HG03045 (cell line): ENCODE measurements around the gene HSPA4.
"Not testable (repeated sequence)": the region's sequence is repeated elsewhere in the genome, so short reads cannot be mapped to it uniquely, and the experiment has no call there.

Experiments
- ATAC-seq: cut with Tn5 transposase; IDR thresholded peaks from one replicate; pipeline ENCODE4 v1.9.1; 2021; ENCODE audit warnings: mild to moderate bottlenecking, moderate library complexity; ENCODE audit not compliant: unreplicated experiment

Gene HSPA4

DNA sequence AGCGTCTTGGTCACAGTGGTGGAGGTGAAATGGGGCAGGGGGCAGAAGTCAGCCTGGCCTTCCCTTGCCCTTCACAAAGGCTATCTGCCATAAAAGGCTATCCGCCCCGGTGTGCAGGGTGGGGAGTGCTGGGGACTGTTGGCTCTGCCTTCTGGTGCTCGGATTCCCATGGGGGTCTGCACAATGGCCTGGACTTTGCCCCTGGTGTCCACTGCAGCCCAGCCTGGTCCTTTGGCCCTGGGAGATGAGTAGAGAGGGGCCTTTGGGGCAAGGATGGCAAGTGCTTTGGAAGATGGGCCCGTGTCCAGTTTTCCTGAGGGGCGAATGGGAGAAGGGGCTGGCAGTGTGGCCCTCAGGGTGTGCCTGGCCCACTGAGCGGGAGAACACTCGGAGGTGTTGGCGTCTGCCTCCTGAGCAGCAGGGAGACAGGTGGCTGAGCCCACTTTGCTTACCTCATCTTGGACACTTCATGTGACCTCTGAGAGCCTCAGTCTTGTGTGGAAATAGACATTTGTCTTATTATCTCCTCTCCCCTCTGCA is 69.9 kb downstream of the HSPA4 start:
- ATAC-seq, result no peak

GRCh38 chr5:133122711-133123110 is 70.9 kb downstream of the HSPA4 start:
- ATAC-seq, result no peak

DNA sequence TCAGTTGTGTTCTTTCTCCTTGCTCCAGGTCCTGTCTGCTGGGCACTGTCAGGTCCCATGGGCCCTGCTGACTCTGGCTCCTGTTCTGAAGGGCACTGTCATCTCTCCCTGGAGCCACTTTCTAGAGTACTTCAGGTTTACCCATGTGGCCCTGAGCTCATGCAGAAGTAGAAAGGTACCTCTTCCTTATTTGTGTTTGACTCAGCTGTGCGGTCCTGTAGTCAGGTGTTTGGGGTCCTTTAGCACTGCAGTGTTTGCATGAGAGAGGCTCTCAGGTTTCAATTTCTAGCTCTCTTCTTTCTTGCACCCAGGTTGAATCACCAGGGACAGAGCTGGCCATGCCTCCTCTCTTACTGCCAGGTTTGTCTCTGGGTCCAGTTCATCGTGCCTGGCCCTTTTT is 71.5 kb downstream of the HSPA4 start:
- ATAC-seq, result no peak

- ATAC-seq, result no peak
These were observed 73.1 kb downstream of the HSPA4 start for GRCh38 chr5:133124891-133125290.

GRCh38 chr5:133128066-133128465 is 76.3 kb downstream of the HSPA4 start:
- no peak for ATAC-seq

GRCh38 chr5:133129289-133129688 is 77.5 kb downstream of the HSPA4 start:
- ATAC-seq, result no peak

GRCh38 chr5:133129950-133130349 is 78.1 kb downstream of the HSPA4 start:
- no peak for ATAC-seq

DNA sequence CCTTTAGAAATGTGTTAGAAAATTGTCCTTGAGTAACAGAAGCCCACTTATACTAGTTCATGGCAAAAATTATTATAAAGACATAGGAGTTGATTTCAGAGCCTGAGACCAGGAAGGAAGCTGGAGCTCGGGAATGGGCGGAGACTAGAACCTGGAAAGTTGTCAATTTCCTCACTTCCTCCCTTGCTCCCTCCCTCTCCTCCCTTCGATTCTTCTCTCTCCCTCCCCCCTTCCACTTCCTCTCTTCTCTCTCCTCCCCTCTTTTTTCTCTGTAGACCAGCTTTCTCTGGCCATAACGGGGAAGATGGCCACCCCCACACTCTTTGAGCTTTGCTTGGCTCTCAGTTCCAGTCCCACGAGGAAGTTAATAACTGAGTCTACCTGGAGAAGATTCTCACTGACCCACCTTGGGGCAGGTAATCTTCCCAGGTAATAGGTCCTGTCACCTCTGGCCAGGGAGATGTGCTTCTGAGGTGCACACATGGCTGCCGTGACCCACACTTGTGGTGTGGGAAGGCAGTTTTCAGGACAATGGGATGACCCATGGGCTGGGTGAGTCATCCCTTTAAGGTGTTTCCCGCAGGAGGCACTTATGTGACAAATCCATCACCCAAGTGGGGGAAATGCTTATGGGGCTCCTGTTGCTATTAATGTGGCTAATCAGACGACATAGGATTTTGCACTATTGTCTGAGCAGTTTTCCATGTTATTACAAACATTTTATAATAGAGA is 78.7 kb downstream of the HSPA4 start:
- ATAC-seq, result no peak

GRCh38 chr5:133132717-133133116 is 80.9 kb downstream of the HSPA4 start:
- ATAC-seq, result no peak

- not testable (repeated sequence) for ATAC-seq
These were observed 81.4 kb downstream of the HSPA4 start for GRCh38 chr5:133133241-133133640.

DNA sequence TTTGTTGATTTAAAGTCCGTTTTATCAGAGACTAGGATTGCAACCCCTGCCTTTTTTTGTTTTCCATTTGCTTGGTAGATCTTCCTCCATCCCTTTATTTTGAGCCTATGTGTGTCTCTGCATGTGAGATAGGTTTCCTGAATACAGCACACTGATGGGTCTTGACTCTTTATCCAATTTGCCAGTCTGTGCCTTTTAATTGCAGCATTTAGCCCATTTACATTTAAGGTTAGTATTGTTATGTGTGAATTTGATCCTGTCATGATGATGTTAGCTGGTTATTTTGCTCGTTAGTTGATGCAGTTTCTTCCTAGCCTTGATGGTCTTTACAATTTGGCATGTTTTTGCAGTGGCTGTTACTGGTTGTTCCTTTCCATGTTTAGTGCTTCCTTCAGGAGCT is 85.1 kb downstream of the HSPA4 start:
- ATAC-seq, result not testable (repeated sequence)

DNA sequence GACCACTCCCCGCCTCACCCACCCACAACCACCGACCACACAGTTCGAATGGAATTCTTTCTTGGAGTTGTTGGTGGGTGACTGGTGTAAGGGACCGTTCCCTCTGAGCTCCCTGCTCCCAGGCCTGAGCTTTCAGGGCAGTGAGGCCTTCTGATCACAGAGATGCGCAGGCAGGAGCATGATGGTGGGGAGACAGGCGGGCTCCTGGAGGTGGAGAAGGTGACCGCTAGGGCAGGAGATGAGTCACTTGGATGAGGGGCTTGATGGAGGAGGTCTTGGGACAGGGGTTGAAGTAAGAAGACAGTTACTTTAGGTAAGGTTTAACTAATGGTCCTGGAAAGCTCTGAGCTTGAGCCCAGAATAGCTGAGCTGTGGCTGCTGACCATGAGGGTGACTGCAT is 88.5 kb downstream of the HSPA4 start:
- ATAC-seq, result no peak

DNA sequence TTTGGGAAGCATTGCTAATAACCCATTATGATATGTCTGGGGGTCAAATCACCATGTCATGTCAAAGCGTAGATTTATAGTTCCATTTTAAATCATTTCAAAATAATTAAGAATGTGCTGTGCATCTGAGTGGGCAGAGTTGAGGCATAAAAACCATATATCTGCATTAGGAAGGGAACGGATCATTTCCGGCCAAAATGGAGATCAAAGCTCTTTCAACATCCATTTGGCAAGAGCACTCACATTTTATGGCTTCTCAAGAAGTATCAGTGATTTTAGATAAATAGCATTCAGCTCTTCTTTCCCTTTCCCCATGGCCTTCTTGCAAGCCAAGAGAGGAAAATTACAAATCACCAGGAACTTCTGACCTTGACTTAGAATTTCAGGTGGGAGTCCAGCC is 89.9 kb downstream of the HSPA4 start:
- no peak for ATAC-seq

DNA sequence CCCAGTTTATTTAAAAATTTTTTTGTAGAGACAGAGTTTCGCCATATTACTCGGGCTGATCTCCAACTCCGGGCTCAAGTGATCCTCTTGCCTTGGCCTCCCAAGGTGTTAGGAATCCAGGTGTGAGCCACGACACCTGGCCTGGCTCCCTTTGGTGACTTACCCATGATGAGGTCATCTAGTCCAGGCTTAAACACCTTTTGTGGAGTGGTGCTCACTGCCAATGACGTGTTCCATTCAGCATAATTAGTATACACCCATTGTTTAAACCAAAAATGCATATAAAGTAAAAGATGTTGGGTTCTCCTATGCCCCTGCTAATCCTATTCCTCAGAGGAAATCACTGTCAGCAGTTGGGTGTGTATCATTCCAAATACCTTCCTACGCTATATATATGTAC is 91.0 kb downstream of the HSPA4 start:
- ATAC-seq, result no peak

DNA sequence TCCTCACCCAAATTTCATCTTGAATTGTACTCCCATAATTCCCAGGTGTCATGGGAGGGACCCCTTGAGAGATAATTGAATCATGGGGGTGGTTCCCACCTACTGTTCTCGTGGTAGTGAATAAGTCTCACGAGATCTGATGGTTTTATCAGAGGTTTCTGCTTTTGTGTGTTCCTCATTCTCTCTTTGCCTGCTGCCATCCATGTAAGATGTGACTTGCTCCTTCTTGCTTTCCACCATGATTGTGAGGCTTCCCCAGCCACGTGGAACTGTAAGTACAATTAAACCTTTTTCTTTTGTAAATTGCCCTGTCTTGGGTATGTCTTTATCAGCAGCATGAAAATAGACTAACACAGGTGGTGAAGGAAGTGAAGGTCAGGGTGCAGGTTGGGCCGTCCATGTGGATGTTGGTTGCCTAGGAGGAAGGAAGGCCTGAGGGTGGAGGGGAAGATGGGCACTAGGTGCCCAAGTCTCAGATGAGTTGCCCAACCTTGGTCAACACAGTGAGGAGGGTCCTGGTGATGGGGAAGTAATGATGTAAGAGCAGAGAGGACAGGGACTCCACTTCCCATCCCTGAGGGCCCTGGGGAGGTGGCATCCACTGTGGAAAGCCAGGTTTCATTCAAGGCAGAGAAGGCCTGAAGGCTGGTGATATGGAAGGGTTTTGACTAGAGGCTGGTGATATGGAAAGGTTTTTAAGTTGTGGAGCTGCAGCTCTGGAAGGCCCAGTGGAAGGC is 92.6 kb downstream of the HSPA4 start:
- no peak for ATAC-seq

- no peak for ATAC-seq
These were observed 93.8 kb downstream of the HSPA4 start for GRCh38 chr5:133145436-133146170.

- ATAC-seq, result no peak
These were observed 95.6 kb downstream of the HSPA4 start for GRCh38 chr5:133147411-133147810.

DNA sequence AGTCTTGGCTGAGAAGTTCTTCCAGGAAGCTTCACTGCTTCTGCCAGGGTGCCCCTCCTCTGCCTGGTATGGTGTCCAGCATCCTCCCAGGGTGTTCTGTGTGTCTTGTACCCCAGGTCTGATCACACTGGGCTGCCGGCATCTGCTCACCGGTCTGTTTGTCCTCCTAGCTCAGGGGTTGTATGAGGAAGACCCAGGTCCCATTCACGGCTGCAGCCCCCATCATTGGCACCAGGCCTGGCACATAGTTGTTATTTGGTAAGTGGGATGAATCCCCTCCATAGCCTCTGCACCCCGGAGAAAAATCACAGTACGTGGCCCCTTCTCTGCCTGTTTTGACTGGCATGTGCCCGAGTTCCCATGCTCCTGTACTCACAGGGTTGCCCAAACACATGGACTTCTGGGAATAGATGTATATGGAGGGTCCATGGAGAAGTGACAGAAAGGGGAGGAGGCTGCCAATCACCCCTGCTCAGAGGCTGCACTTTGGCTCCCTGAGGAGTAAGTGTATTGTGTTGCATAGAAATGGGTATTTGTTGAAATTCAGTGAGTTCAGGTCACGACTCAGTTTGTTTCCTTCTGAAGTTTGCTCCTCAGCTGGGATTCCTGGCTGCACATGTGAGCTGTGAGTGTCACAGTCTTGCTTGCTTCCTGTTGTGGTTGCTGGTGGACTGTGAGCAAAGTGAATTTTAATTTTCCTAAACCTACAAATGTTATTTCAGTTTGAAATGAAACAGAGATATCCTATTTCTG is 96.2 kb downstream of the HSPA4 start:
- ATAC-seq, result no peak

DNA sequence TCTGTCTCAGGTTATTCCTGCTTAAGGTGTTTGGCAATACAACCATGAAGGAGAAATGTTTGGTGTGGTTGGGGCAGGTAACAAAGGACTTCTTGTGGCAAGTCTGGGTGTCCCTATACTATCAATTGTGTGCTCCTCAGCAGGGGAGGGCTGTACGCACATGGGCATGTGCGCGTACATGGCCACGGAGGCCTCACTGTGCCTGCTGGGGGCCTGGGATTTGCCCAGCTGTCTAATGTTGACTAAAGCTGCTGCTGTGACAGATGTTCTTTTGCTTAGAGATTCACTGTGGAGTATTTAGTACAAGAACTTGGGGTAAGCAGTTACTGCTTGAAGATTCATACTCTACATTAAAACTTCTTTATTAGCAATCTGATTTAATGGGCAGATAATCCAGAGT is 97.5 kb downstream of the HSPA4 start:
- no peak for ATAC-seq

DNA sequence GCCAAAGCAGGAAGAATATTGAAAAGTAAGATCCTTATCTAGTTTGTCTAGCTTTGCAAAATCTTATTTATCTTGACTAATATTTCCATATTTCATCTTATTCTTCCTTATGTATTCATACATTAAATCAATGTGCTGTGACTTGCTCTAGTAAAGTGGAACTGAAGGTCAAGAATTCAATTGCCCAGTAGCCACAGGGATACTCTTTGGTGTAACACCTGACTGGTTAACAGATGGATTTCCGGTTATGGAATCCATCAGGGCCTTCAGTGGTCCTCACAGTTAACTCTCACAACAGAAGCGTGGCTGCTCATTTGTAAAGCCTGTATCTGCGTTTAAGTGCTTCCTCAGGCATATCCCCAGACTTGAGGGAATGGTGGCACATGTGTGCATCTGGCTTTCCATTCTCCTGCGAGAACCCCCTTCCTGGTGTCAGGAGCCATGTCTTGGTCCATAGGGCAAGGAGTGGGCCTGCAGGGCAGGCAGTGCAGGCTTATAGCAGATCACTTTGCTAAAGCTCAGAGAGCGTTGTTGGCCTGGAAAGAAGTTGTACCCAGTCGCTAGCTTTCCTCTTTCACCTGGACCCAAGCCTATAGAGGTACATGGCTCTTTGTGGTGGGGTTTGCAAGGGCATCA is 99.2 kb downstream of the HSPA4 start:
- ATAC-seq, result no peak
